HG02763 (cell line): ENCODE results near the gene SIGLEC1.

Source experiments
- ATAC-seq: cut with Tn5 transposase; IDR thresholded peaks from one replicate; pipeline ENCODE4 v1.9.1; 2021; ENCODE audit warnings: mild to moderate bottlenecking, moderate library complexity; ENCODE audit not compliant: unreplicated experiment

The SIGLEC1 gene

GRCh38 chr20:3729378-3729777, 17.0 kb upstream of the SIGLEC1 start:
- ATAC-seq, result no peak

GRCh38 chr20:3728876-3729275, 16.5 kb upstream of the SIGLEC1 start:
- no peak for ATAC-seq

- no peak for ATAC-seq
These were observed 16.0 kb upstream of the SIGLEC1 start for GRCh38 chr20:3728354-3728753.

DNA sequence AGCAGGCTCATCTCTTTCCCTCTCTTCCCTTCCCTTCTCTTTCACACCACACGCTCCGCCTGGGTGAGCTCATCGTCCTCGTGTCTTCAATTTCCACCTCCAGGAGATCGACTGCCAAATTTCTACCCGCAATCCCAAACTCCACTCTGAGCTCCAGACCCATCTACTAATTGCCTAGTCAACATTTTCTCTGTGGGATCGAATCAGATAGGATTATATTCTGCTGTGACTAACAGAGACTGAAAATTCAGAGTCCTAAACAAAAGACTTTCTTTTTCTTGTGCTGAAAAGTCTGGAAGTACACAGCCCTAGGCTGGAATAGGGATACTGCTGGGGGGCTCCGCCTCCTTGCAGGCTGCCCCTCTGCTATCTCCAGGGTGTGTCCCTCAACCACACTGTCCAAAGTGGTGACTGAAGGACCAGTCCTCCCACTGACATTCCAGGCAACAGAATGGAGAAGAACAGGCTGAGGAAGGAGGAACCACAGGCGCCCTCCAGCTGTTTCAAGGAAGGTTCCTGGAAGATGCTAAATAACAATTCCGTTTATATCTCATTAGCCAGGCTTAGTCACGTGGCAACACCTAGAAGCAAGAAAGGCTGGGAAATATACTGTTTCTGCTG, 15.1 kb upstream of the SIGLEC1 start:
- no peak for ATAC-seq

GRCh38 chr20:3724356-3724755, 12.0 kb upstream of the SIGLEC1 start:
- no peak for ATAC-seq

DNA sequence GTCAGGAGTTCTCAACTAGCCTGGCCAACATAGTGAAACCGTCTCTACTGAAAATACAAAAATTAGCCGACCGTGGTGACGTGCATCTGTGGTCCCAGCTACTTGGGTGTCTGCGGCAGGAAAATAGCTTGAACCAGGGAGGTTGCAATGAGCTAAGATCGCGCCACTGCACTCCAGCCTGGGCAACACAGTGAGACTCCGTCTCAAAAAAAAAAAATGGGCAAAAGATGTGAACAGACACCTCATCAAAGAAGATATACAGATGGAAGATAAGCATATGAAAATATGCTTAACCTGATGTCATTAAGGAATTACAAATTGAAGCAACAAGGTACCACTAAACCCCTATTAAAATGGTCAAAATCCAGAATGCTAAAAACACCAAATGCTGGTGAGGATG, 10.9 kb upstream of the SIGLEC1 start:
- ATAC-seq, result no peak

- ATAC-seq, result no peak
These were observed 9.5 kb upstream of the SIGLEC1 start for GRCh38 chr20:3721912-3722311.

- ATAC-seq, result no peak
These were observed 8.2 kb upstream of the SIGLEC1 start for GRCh38 chr20:3720626-3721025.

- no peak for ATAC-seq
These were observed 7.7 kb upstream of the SIGLEC1 start for GRCh38 chr20:3720068-3720467.

GRCh38 chr20:3719046-3719445, 6.6 kb upstream of the SIGLEC1 start:
- no peak for ATAC-seq

DNA sequence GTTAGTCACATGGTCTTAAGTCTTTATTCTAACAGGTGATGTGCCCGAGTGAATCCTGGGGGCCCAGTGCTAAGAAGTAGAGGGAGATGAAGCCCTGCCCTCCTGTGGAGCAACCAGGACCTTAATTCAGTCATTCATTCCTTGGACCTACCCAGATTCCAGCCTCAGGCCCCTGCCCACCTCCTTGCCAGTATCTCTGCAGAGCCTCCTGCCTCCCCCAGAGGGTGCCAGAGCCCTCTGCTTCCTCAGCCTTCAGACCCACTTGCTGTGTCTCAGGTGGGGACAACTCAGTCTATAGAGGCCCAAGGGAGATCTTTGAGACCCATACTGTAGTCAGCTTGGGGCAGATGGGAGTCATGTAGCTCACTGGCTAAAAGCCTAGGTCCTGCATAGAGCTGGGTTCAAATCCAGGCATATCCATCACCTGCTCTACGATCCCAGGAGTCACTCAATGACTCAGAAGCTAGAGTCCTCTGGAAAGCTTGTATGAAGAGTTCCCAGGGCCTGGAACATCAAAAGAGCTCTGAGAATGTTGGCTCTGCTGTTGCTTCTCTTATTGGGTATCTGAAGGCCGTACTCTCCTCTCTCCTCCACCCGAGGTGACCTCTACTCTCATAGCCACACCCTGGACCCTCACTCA, 3.9 kb upstream of the SIGLEC1 start:
- no peak for ATAC-seq

DNA sequence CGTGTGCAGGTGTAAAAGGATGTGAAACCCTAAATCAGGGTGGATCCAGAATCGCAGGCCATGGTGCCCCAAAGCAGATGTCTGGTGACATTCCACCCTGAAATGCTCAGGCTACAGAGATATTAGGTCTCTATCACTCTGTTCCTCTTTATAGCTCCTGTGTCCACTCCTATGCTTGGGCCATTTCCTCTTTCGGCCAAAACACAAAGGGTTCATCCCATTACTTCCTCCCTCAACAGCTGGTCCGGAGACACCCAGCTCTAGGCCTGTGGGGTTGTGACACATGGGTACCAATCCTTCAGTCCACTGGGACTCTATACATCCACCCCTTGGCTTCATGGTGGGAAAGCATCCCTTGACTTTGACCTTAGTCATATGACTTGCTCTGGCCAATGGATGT, 1.7 kb upstream of the SIGLEC1 start:
- no peak for ATAC-seq

GRCh38 chr20:3711484-3711941, 887 bp downstream of the SIGLEC1 start:
- ATAC-seq, result no peak

- no peak for ATAC-seq
These were observed 1.5 kb downstream of the SIGLEC1 start for GRCh38 chr20:3710703-3711483.

DNA sequence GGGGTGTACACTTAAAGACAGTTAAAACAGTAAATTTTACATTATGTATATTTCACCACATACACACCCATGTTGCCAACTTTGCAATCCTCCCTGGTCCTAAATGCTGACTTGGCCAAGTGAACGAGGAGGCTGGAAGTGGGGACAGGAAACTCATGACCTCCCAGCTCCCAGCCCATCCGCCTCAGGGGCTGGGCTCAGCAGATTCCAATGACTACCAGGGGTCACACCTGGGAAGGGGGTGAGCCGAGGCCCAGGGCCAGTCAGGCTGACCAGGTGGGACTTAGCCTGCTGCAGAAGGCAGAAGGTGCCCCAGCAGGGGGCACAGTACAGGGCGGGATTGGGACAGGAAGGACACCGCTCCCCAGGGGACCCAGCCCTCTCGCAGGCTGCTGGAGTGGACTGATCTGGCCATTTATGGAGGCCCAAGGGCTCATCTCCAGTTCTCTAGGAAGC, 2.4 kb downstream of the SIGLEC1 start:
- ATAC-seq, result no peak

- no peak for ATAC-seq
These were observed 4.9 kb downstream of the SIGLEC1 start for GRCh38 chr20:3707508-3707899.

DNA sequence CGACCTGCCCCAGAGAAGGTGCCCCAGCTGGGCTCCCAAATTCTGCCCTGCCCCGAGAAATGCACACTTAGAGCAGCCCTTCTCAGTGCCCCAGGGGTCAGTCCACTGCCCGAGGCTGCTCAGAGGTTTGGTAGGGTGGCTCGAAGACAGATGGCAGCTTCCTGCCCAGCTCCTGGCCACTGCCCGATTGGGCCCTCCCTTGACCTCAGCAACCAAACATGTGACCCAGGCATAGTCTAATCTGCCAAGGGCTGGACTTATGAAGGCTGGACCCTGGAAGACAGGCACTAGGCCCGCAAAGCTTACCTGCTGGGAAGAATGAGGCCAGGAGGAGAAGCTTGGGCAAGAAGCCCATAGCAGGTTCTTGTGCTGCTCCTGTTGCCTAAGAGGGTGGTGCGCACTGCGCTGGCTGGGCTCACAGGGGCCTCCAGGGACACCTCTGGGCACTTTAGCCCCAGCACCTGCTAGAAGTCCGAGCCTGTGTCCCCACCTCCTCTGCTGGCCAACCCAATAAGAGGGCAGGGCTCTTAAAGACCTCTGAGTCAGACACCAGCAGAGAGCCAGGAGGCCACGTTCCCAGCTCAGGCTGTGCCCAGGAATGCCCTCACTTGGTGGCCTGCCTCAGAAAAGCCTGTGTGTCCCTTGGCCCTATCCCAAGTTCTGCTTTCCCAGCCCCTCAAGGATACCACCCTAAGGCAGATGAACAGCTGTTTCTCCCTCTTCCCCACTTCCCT, 5.5 kb downstream of the SIGLEC1 start:
- no peak for ATAC-seq

GRCh38 chr20:3705970-3706739, 6.2 kb downstream of the SIGLEC1 start:
- no peak for ATAC-seq

- ATAC-seq, result no peak
These were observed 6.9 kb downstream of the SIGLEC1 start for GRCh38 chr20:3705491-3705969.

- no peak for ATAC-seq
These were observed 8.3 kb downstream of the SIGLEC1 start for GRCh38 chr20:3704087-3704486.
